Trophoblast cell (in vitro differentiated cells and primary cell): ENCODE measurements around the gene PLPP4.

Experiments used
- DNase-seq, 2 donors: peaks; one replicate each; pipeline ENCODE4 v3.0.0-alpha.2; 2016
- H2AFZ ChIP-seq: 2 replicates; pipeline ENCODE4 v1.6.1; 2013; ENCODE audit warnings: low read length, moderate library complexity, mild to moderate bottlenecking; ENCODE audit not compliant: insufficient read depth, poor library complexity
- H2AK5ac ChIP-seq: 2 replicates; pipeline ENCODE4 v1.6.1; 2013; ENCODE audit warnings: mild to moderate bottlenecking, low read length
- H2BK120ac ChIP-seq: 2 replicates; pipeline ENCODE4 v1.6.1; 2013; ENCODE audit warnings: low read length, mild to moderate bottlenecking, moderate library complexity; ENCODE audit not compliant: insufficient read depth, poor library complexity
- H2BK12ac ChIP-seq: 2 replicates; pipeline ENCODE4 v1.6.1; 2013; ENCODE audit warnings: mild to moderate bottlenecking, low read length, moderate library complexity
- H2BK5ac ChIP-seq: 2 replicates; pipeline ENCODE4 v1.6.1; 2013; ENCODE audit warnings: low read length, low read depth, moderate library complexity, mild to moderate bottlenecking; ENCODE audit not compliant: poor library complexity
- H3K14ac ChIP-seq: 2 replicates; pipeline ENCODE4 v1.6.1; 2013; ENCODE audit warnings: mild to moderate bottlenecking, low read length
- H3K18ac ChIP-seq: 2 replicates; pipeline ENCODE4 v1.6.1; 2013; ENCODE audit warnings: mild to moderate bottlenecking, low read length
- H3K23ac ChIP-seq: 2 replicates; pipeline ENCODE4 v1.6.1; 2013; ENCODE audit warnings: low read length
- H3K27ac ChIP-seq: 2 replicates; pipeline ENCODE4 v1.5.1; 2013; ENCODE audit warnings: low read depth, mild to moderate bottlenecking, inconsistent platforms, low read length, moderate library complexity
- H3K27me3 ChIP-seq: 2 replicates; pipeline ENCODE4 v1.6.1; 2013; ENCODE audit warnings: inconsistent platforms, mild to moderate bottlenecking, low read length, moderate library complexity; ENCODE audit not compliant: insufficient read depth
- H3K36me3 ChIP-seq, 2 experiments: 1 replicate in 1 of 2; 2 replicates in 1 of 2; pipeline ENCODE4 v1.6.1; 2013; ENCODE audit warnings: low read length in 2 of 2, mild to moderate bottlenecking in 2 of 2, moderate library complexity in 1 of 2; ENCODE audit not compliant: insufficient read depth in 2 of 2, control insufficient read depth in 1 of 2
- H3K4ac ChIP-seq: 2 replicates; pipeline ENCODE4 v1.6.1; 2013; ENCODE audit warnings: low read depth, mild to moderate bottlenecking, low read length, moderate library complexity
- H3K4me1 ChIP-seq, 2 experiments: 1 replicate in 1 of 2; 2 replicates in 1 of 2; pipeline ENCODE4 v1.6.1; 2013; ENCODE audit warnings: low read length in 2 of 2, mild to moderate bottlenecking in 2 of 2, moderate library complexity in 1 of 2; ENCODE audit not compliant: insufficient read depth in 2 of 2, control insufficient read depth in 1 of 2
- H3K4me2 ChIP-seq: 2 replicates; pipeline ENCODE4 v1.6.1; 2013; ENCODE audit warnings: inconsistent platforms, mild to moderate bottlenecking, low read length, moderate library complexity
- H3K4me3 ChIP-seq: 2 replicates; pipeline ENCODE4 v1.5.1; 2013; ENCODE audit warnings: mild to moderate bottlenecking, low read depth, low read length, inconsistent platforms
- H3K79me1 ChIP-seq: one replicate; pipeline ENCODE4 v1.6.1; 2013; ENCODE audit warnings: low read length
- H3K79me2 ChIP-seq: 2 replicates; pipeline ENCODE4 v1.6.1; 2013; ENCODE audit warnings: low read length, mild to moderate bottlenecking; ENCODE audit not compliant: control insufficient read depth, insufficient read depth, poor library complexity
- H3K9ac ChIP-seq: 2 replicates; pipeline ENCODE4 v1.6.1; 2013; ENCODE audit warnings: mild to moderate bottlenecking, low read length
- H3K9me3 ChIP-seq: 2 replicates; pipeline ENCODE4 v1.6.1; 2013; ENCODE audit warnings: low read depth, mild to moderate bottlenecking, control low read depth, inconsistent platforms, low read length; ENCODE audit not compliant: insufficient read depth
- H4K12ac ChIP-seq: 2 replicates; pipeline ENCODE4 v1.6.1; 2013; ENCODE audit warnings: low read depth, mild to moderate bottlenecking, low read length, moderate library complexity
- H4K8ac ChIP-seq: 2 replicates; pipeline ENCODE4 v1.6.1; 2013; ENCODE audit warnings: low read depth, mild to moderate bottlenecking, low read length, moderate library complexity
- H4K91ac ChIP-seq: one replicate; pipeline ENCODE4 v1.6.1; 2013; ENCODE audit warnings: low read depth, mild to moderate bottlenecking, low read length, moderate library complexity
- WGBS: extraction: QIAGEN DNeasy Blood & Tissue Kit; methylation state at CpG from one replicate; pipeline ENCODE4 v1.1.7; 2013; ENCODE audit warnings: missing lambda C conversion rate; ENCODE audit not compliant: insufficient read length, insufficient coverage; ENCODE audit errors: extremely low coverage; 5-methylcytosine and 5-hydroxymethylcytosine counted together

PLPP4 gene

GRCh38 chr10:120483006-120483405 lies 26.0 kb downstream of the PLPP4 start:
- no peak overlapping the region for H2AFZ ChIP-seq
- H3K4me3 ChIP-seq, result no peak overlapping the region
- no peak overlapping the region for H3K23ac ChIP-seq
- no peak overlapping the region for H4K12ac ChIP-seq
- H3K79me2 ChIP-seq, result peaks cover 2% of the 10 kb centered on the region
- peaks cover 2% of the 10 kb centered on the region for H3K79me1 ChIP-seq
- H3K9me3 ChIP-seq, result peaks cover 5% of the 10 kb centered on the region
- no peak overlapping the region for H3K4me2 ChIP-seq
- peaks cover 1 to 2% of the 10 kb centered on the region in 2 experiments for H3K4me1 ChIP-seq
- peaks cover 0 to 1% of the 10 kb centered on the region in 2 experiments for H3K36me3 ChIP-seq
- H3K9ac ChIP-seq, result no peak overlapping the region
- no peaks in the 10 kb centered on the region for H3K27me3 ChIP-seq
- H2BK5ac ChIP-seq, result no peak overlapping the region
- H4K91ac ChIP-seq, result no peak overlapping the region
- no peak for DNase-seq
- no peak overlapping the region for H2AK5ac ChIP-seq
- H3K27ac ChIP-seq, result no peak overlapping the region
- no peak overlapping the region for H2BK120ac ChIP-seq
- no peak overlapping the region for H2BK12ac ChIP-seq
- no peak overlapping the region for H3K4ac ChIP-seq
- no peak overlapping the region for H3K14ac ChIP-seq
- no peak overlapping the region for H4K8ac ChIP-seq
- no CpG with 5 or more reads among the region's 3 CpGs for WGBS
- H3K18ac ChIP-seq, result no peak overlapping the region

GRCh38 chr10:120483651-120484301 lies 26.7 kb downstream of the PLPP4 start:
- peaks cover 0 to 1% of the 10 kb centered on the region in 2 experiments for H3K36me3 ChIP-seq

GRCh38 chr10:120485946-120486345 lies 28.9 kb downstream of the PLPP4 start:
- Histone ChIP-seq H3K4me2 (no peak overlapping the region), H3K23ac (no peak overlapping the region), H3K18ac (no peak overlapping the region), H4K8ac (no peak overlapping the region), H3K27ac (no peak overlapping the region), H2BK120ac (no peak overlapping the region), H3K79me1 (no peaks in the 10 kb centered on the region), H3K9me3 (peaks cover 6% of the 10 kb centered on the region), H2AFZ (no peak overlapping the region), H3K4me3 (no peak overlapping the region), H3K9ac (no peak overlapping the region), H2BK5ac (no peak overlapping the region), H3K4me1 (peaks cover 2 to 4% of the 10 kb centered on the region in 2 experiments), H3K27me3 (no peaks in the 10 kb centered on the region), H3K14ac (no peak overlapping the region), H4K91ac (no peak overlapping the region), H3K36me3 (peaks cover 0 to 1% of the 10 kb centered on the region in 2 experiments), H3K79me2 (no peaks in the 10 kb centered on the region), H2BK12ac (no peak overlapping the region), H2AK5ac (no peak overlapping the region), H4K12ac (no peak overlapping the region), H3K4ac (no peak overlapping the region)
- DNase-seq, result no peak
- WGBS, result no CpG with 5 or more reads among the region's 8 CpGs

More at GRCh38 chr10:120483651-120484301, 26.7 kb downstream of the PLPP4 start:
- no peak overlapping the region for H3K9ac ChIP-seq
- no peaks in the 10 kb centered on the region for H3K27me3 ChIP-seq
- WGBS, result no CpG with 5 or more reads among the region's 2 CpGs
- H4K8ac ChIP-seq, result no peak overlapping the region
- no peak overlapping the region for H3K4me3 ChIP-seq
- H4K91ac ChIP-seq, result no peak overlapping the region
- no peak overlapping the region for H3K27ac ChIP-seq
- H2AFZ ChIP-seq, result no peak overlapping the region
- no peak overlapping the region for H2BK12ac ChIP-seq
- H2BK120ac ChIP-seq, result no peak overlapping the region
- H3K79me1 ChIP-seq, result no peaks in the 10 kb centered on the region
- peaks cover 5% of the 10 kb centered on the region for H3K9me3 ChIP-seq
- no peak overlapping the region for H4K12ac ChIP-seq
- H3K4me2 ChIP-seq, result no peak overlapping the region
- no peak overlapping the region for H3K4ac ChIP-seq
- no peak overlapping the region for H2BK5ac ChIP-seq
- H3K18ac ChIP-seq, result no peak overlapping the region
- H3K14ac ChIP-seq, result no peak overlapping the region
- DNase-seq, result no peak
- no peak overlapping the region for H3K23ac ChIP-seq
- no peaks in the 10 kb centered on the region for H3K4me1 ChIP-seq
- no peaks in the 10 kb centered on the region for H3K79me2 ChIP-seq
- no peak overlapping the region for H2AK5ac ChIP-seq

GRCh38 chr10:120486671-120487205 lies 29.7 kb downstream of the PLPP4 start:
- H2BK12ac ChIP-seq, result no peak overlapping the region
- H3K18ac ChIP-seq, result no peak overlapping the region
- H3K14ac ChIP-seq, result no peak overlapping the region
- peaks cover 3% of the 10 kb centered on the region for H3K9me3 ChIP-seq
- H3K79me1 ChIP-seq, result no peaks in the 10 kb centered on the region
- H3K4ac ChIP-seq, result no peak overlapping the region
- no peak for DNase-seq
- H4K12ac ChIP-seq, result no peak overlapping the region
- no peak overlapping the region for H2BK5ac ChIP-seq
- H4K8ac ChIP-seq, result no peak overlapping the region
- no peak overlapping the region for H2BK120ac ChIP-seq
- no peaks in the 10 kb centered on the region for H3K27me3 ChIP-seq
- no peaks in the 10 kb centered on the region for H3K79me2 ChIP-seq
- no peaks in the 10 kb centered on the region for H3K36me3 ChIP-seq
- H2AK5ac ChIP-seq, result no peak overlapping the region
- WGBS, result no CpG with 5 or more reads among the region's 6 CpGs
- peaks cover 2 to 4% of the 10 kb centered on the region in 2 experiments for H3K4me1 ChIP-seq
- no peak overlapping the region for H3K4me2 ChIP-seq
- H2AFZ ChIP-seq, result no peak overlapping the region
- H3K9ac ChIP-seq, result no peak overlapping the region
- H3K23ac ChIP-seq, result no peak overlapping the region
- no peak overlapping the region for H3K4me3 ChIP-seq
- H3K27ac ChIP-seq, result no peak overlapping the region
- no peak overlapping the region for H4K91ac ChIP-seq
